Measurements from ENCODE around the gene GLG1.

DNA sequence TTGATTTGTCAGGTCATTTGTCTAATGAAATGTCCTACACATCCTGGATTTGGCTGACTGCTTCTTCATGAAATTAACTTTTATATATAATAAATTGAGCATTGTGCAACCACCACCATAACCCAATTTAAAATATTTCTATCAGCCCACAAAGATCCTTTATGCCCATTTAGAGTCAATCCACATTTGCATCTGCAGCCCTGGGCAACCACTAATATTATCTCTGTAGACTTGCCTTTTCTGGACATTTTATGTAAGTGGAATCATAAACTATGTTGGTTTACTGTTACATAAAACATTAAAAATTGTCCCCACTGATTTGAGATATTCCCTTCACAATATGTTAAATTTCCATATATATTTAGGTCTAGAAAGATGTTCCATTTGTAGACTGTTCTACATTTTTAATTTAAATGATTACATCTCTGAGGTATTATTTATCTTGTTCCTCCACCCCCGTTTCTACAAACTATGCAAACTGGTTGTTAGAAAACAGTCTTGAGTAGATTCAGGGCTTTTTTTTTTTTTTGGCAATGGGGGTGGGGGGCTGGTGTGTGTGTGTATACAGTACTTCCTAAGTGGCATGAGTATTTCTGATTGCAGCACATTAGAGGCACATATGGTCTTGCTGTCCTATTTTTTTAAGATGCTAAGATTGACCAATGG lies 43.1 kb upstream of the GLG1 start:
- no peak for TF ChIP-seq POLR2A (IDR thresholded peaks at IDR 0.05)
- TF ChIP-seq, protein P1, sequence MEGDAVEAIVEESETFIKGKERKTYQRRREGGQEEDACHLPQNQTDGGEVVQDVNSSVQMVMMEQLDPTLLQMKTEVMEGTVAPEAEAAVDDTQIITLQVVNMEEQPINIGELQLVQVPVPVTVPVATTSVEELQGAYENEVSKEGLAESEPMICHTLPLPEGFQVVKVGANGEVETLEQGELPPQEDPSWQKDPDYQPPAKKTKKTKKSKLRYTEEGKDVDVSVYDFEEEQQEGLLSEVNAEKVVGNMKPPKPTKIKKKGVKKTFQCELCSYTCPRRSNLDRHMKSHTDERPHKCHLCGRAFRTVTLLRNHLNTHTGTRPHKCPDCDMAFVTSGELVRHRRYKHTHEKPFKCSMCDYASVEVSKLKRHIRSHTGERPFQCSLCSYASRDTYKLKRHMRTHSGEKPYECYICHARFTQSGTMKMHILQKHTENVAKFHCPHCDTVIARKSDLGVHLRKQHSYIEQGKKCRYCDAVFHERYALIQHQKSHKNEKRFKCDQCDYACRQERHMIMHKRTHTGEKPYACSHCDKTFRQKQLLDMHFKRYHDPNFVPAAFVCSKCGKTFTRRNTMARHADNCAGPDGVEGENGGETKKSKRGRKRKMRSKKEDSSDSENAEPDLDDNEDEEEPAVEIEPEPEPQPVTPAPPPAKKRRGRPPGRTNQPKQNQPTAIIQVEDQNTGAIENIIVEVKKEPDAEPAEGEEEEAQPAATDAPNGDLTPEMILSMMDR (IDR thresholded peaks at IDR 0.05) = no peak
